Coronary artery (tissue), 2 donors: ENCODE results near the gene FERMT2.

Source experiments
- DNase-seq: peaks from one replicate; pipeline ENCODE4 v3.0.0-alpha.2; 2017; ENCODE audit warnings: low spot score
- H3K27ac ChIP-seq, 2 donors: fragments of 200-600 bp; sonication (generic); one replicate each; pipeline ENCODE4 v1.5.1; 2016 to 2019
- H3K4me3 ChIP-seq: fragments of 200-600 bp; sonication (generic); 2 replicates; pipeline ENCODE4 v1.5.1; 2016; ENCODE audit warnings: mild to moderate bottlenecking, moderate library complexity
- CTCF ChIP-seq: fragments of 200-600 bp; sonication (generic); IDR thresholded peaks from one replicate; pipeline ENCODE4 v1.5.1; 2019; ENCODE audit warnings: antibody characterized with exemption

Gene FERMT2

GRCh38 chr14:52950898-52951680 lies at the start of gene FERMT2:
Gene FERMT2 (minus strand): TSS chr14:52951050. CDS start chr14:52950568, 482 bp downstream.
- Histone ChIP-seq H3K4me3 (peak within 1 kb of the TSS; percentile 98), H3K27ac (peak within 1 kb of the TSS; percentile 100)
- TF ChIP-seq CTCF, result no peak
- peak; percentile 89 for DNase-seq

GRCh38 chr14:52998376-52999015 lies 47.6 kb upstream of the FERMT2 start:
- no peak for DNase-seq
- Histone ChIP-seq H3K4me3 (no peak overlapping the region), H3K27ac (no peak overlapping the region)
- no peak for TF ChIP-seq CTCF

- H3K4me3 ChIP-seq, result no peak overlapping the region
- DNase-seq, result no peak
- no peak for TF ChIP-seq CTCF
- H3K27ac ChIP-seq, result no peak overlapping the region
Observed at GRCh38 chr14:52996493-52996892, 45.6 kb upstream of the FERMT2 start.

GRCh38 chr14:52995998-52996397 lies 45.1 kb upstream of the FERMT2 start:
- TF ChIP-seq CTCF, result no peak
- Histone ChIP-seq H3K27ac (no peak overlapping the region), H3K4me3 (no peak overlapping the region)
- DNase-seq, result no peak

GRCh38 chr14:52992236-52992870 lies 41.5 kb upstream of the FERMT2 start:
- no peak for DNase-seq
- H3K4me3 ChIP-seq, result no peak overlapping the region
- no peak for TF ChIP-seq CTCF
- H3K27ac ChIP-seq, result no peak overlapping the region

- H3K27ac ChIP-seq, result no peak overlapping the region
- no peak for DNase-seq
- no peak overlapping the region for H3K4me3 ChIP-seq
- TF ChIP-seq CTCF, result no peak
Observed at GRCh38 chr14:52988139-52988538, 37.3 kb upstream of the FERMT2 start.
